Stimulated activated memory B cell treated with anti-CD40 and anti-IgM and Interleukin-4, amounts not matched to agents 10 μg/mL and 1 μg/mL and 100 μg/mL, for 72 hours (primary cell): Measurements from ENCODE around the gene AFM.

Experiments
- ATAC-seq: fragments of 150-1000 bp; cut with Tn5 transposase; 2 replicates; pipeline ENCODE4 v1.10.0; 2021
- H3K27ac Mint-ChIP-seq: one replicate; pipeline ENCODE4 v1.8.0; 2022; ENCODE audit warnings: mild to moderate bottlenecking, mixed read lengths
- H3K27me3 Mint-ChIP-seq: one replicate; pipeline ENCODE4 v1.8.0; 2022; ENCODE audit warnings: mixed read lengths
- H3K36me3 Mint-ChIP-seq: one replicate; pipeline ENCODE4 v1.8.0; 2022; ENCODE audit warnings: mixed read lengths
- H3K4me1 Mint-ChIP-seq: one replicate; pipeline ENCODE4 v1.8.0; 2022; ENCODE audit warnings: mixed read lengths
- H3K4me3 Mint-ChIP-seq: one replicate; pipeline ENCODE4 v1.8.0; 2022; ENCODE audit warnings: mild to moderate bottlenecking, moderate library complexity, mixed read lengths
- H3K9me3 Mint-ChIP-seq: one replicate; pipeline ENCODE4 v1.8.0; 2022; ENCODE audit warnings: mixed read lengths

AFM gene

GRCh38 chr4:73481358-73481757 lies at the start of gene AFM:
Gene AFM (plus strand): TSS chr4:73481745. CDS start chr4:73481776, 31 bp downstream.
- Mint-ChIP-seq H3K4me1 (no peaks in the 10 kb centered on the region), H3K4me3 (no peak within 1 kb of the TSS), H3K9me3 (no peaks in the 10 kb centered on the region), H3K27me3 (peaks cover 31% of the 10 kb centered on the region), H3K27ac (no peak within 1 kb of the TSS), H3K36me3 (no peaks in the 10 kb centered on the region)
- no peak for ATAC-seq

- no peaks in the 10 kb centered on the region for H3K36me3 Mint-ChIP-seq
- H3K9me3 Mint-ChIP-seq: no peaks in the 10 kb centered on the region
- no peak for ATAC-seq
- no peaks in the 10 kb centered on the region for H3K27me3 Mint-ChIP-seq
- H3K4me3 Mint-ChIP-seq: no peak overlapping the region
- no peaks in the 10 kb centered on the region for H3K4me1 Mint-ChIP-seq
- no peak overlapping the region for H3K27ac Mint-ChIP-seq
Observed at GRCh38 chr4:73431813-73432168, 49.8 kb upstream of the AFM start.

- H3K27ac Mint-ChIP-seq: no peak overlapping the region
- H3K4me1 Mint-ChIP-seq: no peaks in the 10 kb centered on the region
- H3K4me3 Mint-ChIP-seq: no peak overlapping the region
- ATAC-seq: no peak
- no peaks in the 10 kb centered on the region for H3K27me3 Mint-ChIP-seq
- no peaks in the 10 kb centered on the region for H3K36me3 Mint-ChIP-seq
- no peaks in the 10 kb centered on the region for H3K9me3 Mint-ChIP-seq
Observed at GRCh38 chr4:73432169-73433000, 49.2 kb upstream of the AFM start.

- peaks cover 4% of the 10 kb centered on the region for H3K27me3 Mint-ChIP-seq
- H3K9me3 Mint-ChIP-seq: no peaks in the 10 kb centered on the region
- no peak overlapping the region for H3K4me3 Mint-ChIP-seq
- ATAC-seq: no peak
- H3K27ac Mint-ChIP-seq: no peak overlapping the region
- H3K36me3 Mint-ChIP-seq: no peaks in the 10 kb centered on the region
- no peaks in the 10 kb centered on the region for H3K4me1 Mint-ChIP-seq
Observed at GRCh38 chr4:73433140-73433539, 48.4 kb upstream of the AFM start.

- no peaks in the 10 kb centered on the region for H3K4me1 Mint-ChIP-seq
- H3K36me3 Mint-ChIP-seq: no peaks in the 10 kb centered on the region
- H3K27ac Mint-ChIP-seq: no peak overlapping the region
- H3K4me3 Mint-ChIP-seq: no peak overlapping the region
- no peak for ATAC-seq
- H3K27me3 Mint-ChIP-seq: peaks cover 8% of the 10 kb centered on the region
- no peaks in the 10 kb centered on the region for H3K9me3 Mint-ChIP-seq
Observed at GRCh38 chr4:73434311-73434710, 47.2 kb upstream of the AFM start.

GRCh38 chr4:73435984-73436383 lies 45.6 kb upstream of the AFM start, which contains the start of gene AFP:
Gene AFP (plus strand): TSS chr4:73436221. CDS start chr4:73436263, 42 bp downstream.
- no peak within 1 kb of the TSS for H3K27ac Mint-ChIP-seq
- no peak for ATAC-seq
- no peaks in the 10 kb centered on the region for H3K4me1 Mint-ChIP-seq
- H3K27me3 Mint-ChIP-seq: peaks cover 8% of the 10 kb centered on the region
- no peaks in the 10 kb centered on the region for H3K36me3 Mint-ChIP-seq
- H3K9me3 Mint-ChIP-seq: no peaks in the 10 kb centered on the region
- no peak within 1 kb of the TSS for H3K4me3 Mint-ChIP-seq

- no peak for ATAC-seq
- no peaks in the 10 kb centered on the region for H3K36me3 Mint-ChIP-seq
- no peak overlapping the region for H3K4me3 Mint-ChIP-seq
- no peaks in the 10 kb centered on the region for H3K4me1 Mint-ChIP-seq
- H3K9me3 Mint-ChIP-seq: no peaks in the 10 kb centered on the region
- H3K27ac Mint-ChIP-seq: no peak overlapping the region
- peaks cover 8% of the 10 kb centered on the region for H3K27me3 Mint-ChIP-seq
Observed at GRCh38 chr4:73436674-73437557, 44.6 kb upstream of the AFM start.

- Mint-ChIP-seq H3K4me3 (no peak overlapping the region), H3K9me3 (no peaks in the 10 kb centered on the region), H3K36me3 (no peaks in the 10 kb centered on the region), H3K27ac (no peak overlapping the region), H3K27me3 (peaks cover 8% of the 10 kb centered on the region), H3K4me1 (no peaks in the 10 kb centered on the region)
- ATAC-seq: no peak
Observed at GRCh38 chr4:73437558-73437956, 44.0 kb upstream of the AFM start.

- Mint-ChIP-seq H3K4me1 (no peaks in the 10 kb centered on the region), H3K4me3 (no peak overlapping the region), H3K27ac (no peak overlapping the region), H3K36me3 (no peaks in the 10 kb centered on the region), H3K27me3 (peaks cover 8% of the 10 kb centered on the region), H3K9me3 (no peaks in the 10 kb centered on the region)
- no peak for ATAC-seq
Observed at GRCh38 chr4:73438048-73438447, 43.5 kb upstream of the AFM start.

GRCh38 chr4:73438582-73439215 lies 42.8 kb upstream of the AFM start:
- Mint-ChIP-seq H3K4me1 (no peaks in the 10 kb centered on the region), H3K9me3 (no peaks in the 10 kb centered on the region)

GRCh38 chr4:73439445-73439844 lies 42.1 kb upstream of the AFM start:
- no peak for ATAC-seq
- H3K4me1 Mint-ChIP-seq: no peaks in the 10 kb centered on the region
- no peak overlapping the region for H3K27ac Mint-ChIP-seq
- H3K36me3 Mint-ChIP-seq: no peaks in the 10 kb centered on the region
- peaks cover 8% of the 10 kb centered on the region for H3K27me3 Mint-ChIP-seq
- H3K9me3 Mint-ChIP-seq: no peaks in the 10 kb centered on the region
- no peak overlapping the region for H3K4me3 Mint-ChIP-seq

More at GRCh38 chr4:73438582-73439215, 42.8 kb upstream of the AFM start:
- ATAC-seq: no peak
- H3K4me3 Mint-ChIP-seq: no peak overlapping the region
- H3K36me3 Mint-ChIP-seq: no peaks in the 10 kb centered on the region
- no peak overlapping the region for H3K27ac Mint-ChIP-seq
- H3K27me3 Mint-ChIP-seq: peaks cover 8% of the 10 kb centered on the region

- Mint-ChIP-seq H3K4me1 (no peaks in the 10 kb centered on the region), H3K27ac (no peak overlapping the region), H3K27me3 (peaks cover 8% of the 10 kb centered on the region), H3K9me3 (no peaks in the 10 kb centered on the region), H3K36me3 (no peaks in the 10 kb centered on the region), H3K4me3 (no peak overlapping the region)
- no peak for ATAC-seq
Observed at GRCh38 chr4:73439991-73440390, 41.6 kb upstream of the AFM start.

GRCh38 chr4:73440653-73441052 lies 40.9 kb upstream of the AFM start:
- peaks cover 8% of the 10 kb centered on the region for H3K27me3 Mint-ChIP-seq

GRCh38 chr4:73442275-73442674 lies 39.3 kb upstream of the AFM start:
- no peaks in the 10 kb centered on the region for H3K4me1 Mint-ChIP-seq

More at GRCh38 chr4:73440653-73441052, 40.9 kb upstream of the AFM start:
- Mint-ChIP-seq H3K4me3 (no peak overlapping the region), H3K9me3 (no peaks in the 10 kb centered on the region), H3K27ac (no peak overlapping the region), H3K36me3 (no peaks in the 10 kb centered on the region), H3K4me1 (no peaks in the 10 kb centered on the region)
- ATAC-seq: no peak

GRCh38 chr4:73443224-73443623 lies 38.3 kb upstream of the AFM start:
- Mint-ChIP-seq H3K9me3 (no peaks in the 10 kb centered on the region), H3K27me3 (peaks cover 3% of the 10 kb centered on the region), H3K4me1 (no peaks in the 10 kb centered on the region), H3K27ac (no peak overlapping the region), H3K36me3 (no peaks in the 10 kb centered on the region), H3K4me3 (no peak overlapping the region)
- no peak for ATAC-seq

More at GRCh38 chr4:73442275-73442674, 39.3 kb upstream of the AFM start:
- Mint-ChIP-seq H3K27me3 (peaks cover 8% of the 10 kb centered on the region), H3K27ac (no peak overlapping the region), H3K36me3 (no peaks in the 10 kb centered on the region), H3K9me3 (no peaks in the 10 kb centered on the region), H3K4me3 (no peak overlapping the region)
- no peak for ATAC-seq
